ENCODE results near the gene DEPDC1.
A peak's percentile ranks its signal among the peaks of the same experiment; 100 is the strongest.
"Not testable (repeated sequence)": the region's sequence is repeated elsewhere in the genome, so short reads cannot be mapped to it uniquely, and the experiment has no call there.

Gene DEPDC1

GRCh38 chr1:68476626-68477025 lies 20.3 kb downstream of the DEPDC1 start:
- not testable (repeated sequence) for DNase-seq

- no peak for DNase-seq
Measured at GRCh38 chr1:68473060-68473459, 23.8 kb downstream of the DEPDC1 start.

- peak; percentile 33 for DNase-seq
Measured at GRCh38 chr1:68470388-68470970, 26.4 kb downstream of the DEPDC1 start.

GRCh38 chr1:68464891-68465290 lies 32.0 kb downstream of the DEPDC1 start:
- DNase-seq = no peak

GRCh38 chr1:68460935-68461334 lies 35.9 kb downstream of the DEPDC1 start:
- DNase-seq = no peak

GRCh38 chr1:68459796-68460195 lies 37.1 kb downstream of the DEPDC1 start:
- DNase-seq = peak; percentile 48

- no peak for DNase-seq
Measured at GRCh38 chr1:68459091-68459490, 37.8 kb downstream of the DEPDC1 start.

- no peak for DNase-seq
Measured at GRCh38 chr1:68456202-68456601, 40.7 kb downstream of the DEPDC1 start.

- DNase-seq = no peak
Measured at GRCh38 chr1:68454534-68454933, 42.3 kb downstream of the DEPDC1 start.

GRCh38 chr1:68453060-68453670 lies 43.7 kb downstream of the DEPDC1 start:
- DNase-seq = no peak

GRCh38 chr1:68449901-68450300 lies 47.0 kb downstream of the DEPDC1 start, which contains the start of gene RPE65:
RPE65 (minus strand) TSS chr1:68449954; CDS start chr1:68449905, 49 bp downstream.
- no peak for DNase-seq

GRCh38 chr1:68448365-68448764 lies 48.5 kb downstream of the DEPDC1 start:
- no peak for DNase-seq

GRCh38 chr1:68445709-68446108 lies 51.2 kb downstream of the DEPDC1 start:
- DNase-seq = no peak

- peak; percentile 66 for DNase-seq
Measured at GRCh38 chr1:68442822-68443556, 53.9 kb downstream of the DEPDC1 start.

- no peak for DNase-seq
Measured at GRCh38 chr1:68442006-68442405, 54.9 kb downstream of the DEPDC1 start.

GRCh38 chr1:68438310-68438709 lies 58.6 kb downstream of the DEPDC1 start:
- DNase-seq = no peak

- no peak for DNase-seq
Measured at GRCh38 chr1:68433395-68433794, 63.5 kb downstream of the DEPDC1 start.

- no peak for DNase-seq
Measured at GRCh38 chr1:68431076-68431475, 65.8 kb downstream of the DEPDC1 start.

- DNase-seq = no peak
Measured at GRCh38 chr1:68429233-68429808, 67.6 kb downstream of the DEPDC1 start.

- DNase-seq = no peak
Measured at GRCh38 chr1:68426594-68426993, 70.3 kb downstream of the DEPDC1 start.
